ENCODE measurements around the gene RPS15A.
"Not testable (repeated sequence)": the region's sequence is repeated elsewhere in the genome, so short reads cannot be mapped to it uniquely, and the experiment has no call there.

Gene RPS15A

DNA sequence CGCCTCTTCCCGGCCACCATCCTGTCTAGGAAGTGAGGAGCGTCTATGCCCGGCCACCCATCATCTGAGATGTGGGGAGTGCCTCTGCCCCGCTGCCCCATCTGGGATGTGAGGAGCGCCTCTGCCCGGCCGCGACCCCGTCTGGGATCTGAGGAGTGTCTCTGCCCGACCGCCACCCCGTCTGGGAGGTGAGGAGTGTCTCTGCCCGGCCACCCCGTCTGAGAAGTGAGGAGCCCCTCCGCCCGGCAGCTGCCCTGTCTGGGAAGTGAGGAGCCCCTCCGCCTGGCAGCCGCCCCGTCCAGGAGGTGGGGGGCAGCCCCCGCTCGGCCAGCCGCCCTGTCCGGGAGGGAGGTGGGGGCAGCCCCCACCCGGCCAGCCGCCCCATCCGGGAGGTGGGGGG lies 55.9 kb downstream of the RPS15A start:
- H3K36me3 ChIP-seq (ENCODE audit: insufficient read depth, low read length); H3K4me3 ChIP-seq (ENCODE audit: low read depth in 1 of 2, low read length in 2 of 2); H3K9me3 ChIP-seq (ENCODE audit: low read length); H3K4me1 ChIP-seq (ENCODE audit: insufficient read depth, low read length); H3K27ac ChIP-seq (ENCODE audit: low read depth, low read length); H3K27me3 ChIP-seq (ENCODE audit: control insufficient read depth in 1 of 2, insufficient read depth in 2 of 2, low read length in 2 of 2); H3K9ac ChIP-seq (ENCODE audit: low read length): not testable (repeated sequence)
